KMS-11 (cell line): Measurements from ENCODE around the gene TPSB2.
"Not testable (repeated sequence)": the region's sequence is repeated elsewhere in the genome, so short reads cannot be mapped to it uniquely, and the experiment has no call there.

ENCODE experiments used
- H2AFZ ChIP-seq: fragments of 200-600 bp; sonication (generic); 2 replicates; pipeline ENCODE4 v1.6.1; 2016; ENCODE audit warnings: antibody characterized with exemption, mixed run types, low read depth
- H3K27ac ChIP-seq: fragments of 200-600 bp; sonication (generic); 2 replicates; pipeline ENCODE4 v1.6.1; 2016; ENCODE audit warnings: mild to moderate bottlenecking, mixed run types
- H3K27me3 ChIP-seq: fragments of 200-600 bp; sonication (generic); 2 replicates; pipeline ENCODE4 v1.6.1; 2017; ENCODE audit warnings: mild to moderate bottlenecking, low read depth, mixed run types, moderate library complexity; ENCODE audit not compliant: insufficient read depth
- H3K36me3 ChIP-seq: fragments of 200-600 bp; sonication (generic); 2 replicates; pipeline ENCODE4 v1.6.1; 2017; ENCODE audit warnings: mild to moderate bottlenecking, mixed run types; ENCODE audit not compliant: insufficient read depth
- H3K4me1 ChIP-seq: fragments of 200-600 bp; sonication (generic); 2 replicates; pipeline ENCODE4 v1.6.1; 2016; ENCODE audit warnings: mild to moderate bottlenecking, low read depth, mixed run types; ENCODE audit not compliant: poor library complexity, severe bottlenecking
- H3K4me2 ChIP-seq: fragments of 200-600 bp; sonication (generic); 2 replicates; pipeline ENCODE4 v1.7.0; 2016; ENCODE audit warnings: mild to moderate bottlenecking, mixed run types
- H3K4me3 ChIP-seq: fragments of 200-600 bp; sonication (generic); IDR thresholded peaks from 2 replicates; pipeline ENCODE4 v1.6.1; 2017; ENCODE audit warnings: low read depth, low read length, mixed read lengths; ENCODE audit not compliant: insufficient read depth
- H3K79me2 ChIP-seq: fragments of 200-600 bp; sonication (generic); 2 replicates; pipeline ENCODE4 v1.6.1; 2016; ENCODE audit warnings: low read depth, mixed run types; ENCODE audit not compliant: insufficient read depth
- H3K9ac ChIP-seq: fragments of 200-600 bp; sonication (generic); 2 replicates; pipeline ENCODE4 v1.6.1; 2016; ENCODE audit warnings: mild to moderate bottlenecking, mixed run types
- H4K20me1 ChIP-seq: fragments of 200-600 bp; sonication (generic); 2 replicates; pipeline ENCODE4 v1.6.1; 2016; ENCODE audit warnings: mild to moderate bottlenecking, mixed run types; ENCODE audit not compliant: insufficient read depth
- CTCF ChIP-seq: fragments of 200-600 bp; sonication (generic); conservative IDR thresholded peaks from 2 replicates; pipeline ENCODE4 v1.6.1; 2017; ENCODE audit warnings: low read depth, mild to moderate bottlenecking, antibody characterized with exemption, low read length, moderate library complexity, mixed read lengths

TPSB2 gene

GRCh38 chr16:1254821-1255220 lies 24.8 kb upstream of the TPSB2 start:
- not testable (repeated sequence) for H4K20me1 ChIP-seq, H2AFZ ChIP-seq, H3K4me1 ChIP-seq, H3K4me3 ChIP-seq, H3K79me2 ChIP-seq, H3K27ac ChIP-seq, H3K9ac ChIP-seq, H3K4me2 ChIP-seq, H3K36me3 ChIP-seq
- peaks cover 45% of the 10 kb centered on the region for H3K27me3 ChIP-seq

- not testable (repeated sequence) for H3K4me2 ChIP-seq, H3K9ac ChIP-seq, H3K27ac ChIP-seq, H3K4me1 ChIP-seq, H3K79me2 ChIP-seq, H3K4me3 ChIP-seq, H3K36me3 ChIP-seq, H4K20me1 ChIP-seq, H2AFZ ChIP-seq
- peaks cover 35% of the 10 kb centered on the region for H3K27me3 ChIP-seq
These were observed 23.8 kb upstream of the TPSB2 start for GRCh38 chr16:1253701-1254364.

GRCh38 chr16:1249031-1249755 lies 19.2 kb upstream of the TPSB2 start:
- not testable (repeated sequence) for H3K4me2 ChIP-seq, H4K20me1 ChIP-seq, H3K4me3 ChIP-seq, H3K36me3 ChIP-seq, H2AFZ ChIP-seq, H3K9ac ChIP-seq, H3K27ac ChIP-seq, H3K79me2 ChIP-seq, H3K4me1 ChIP-seq
- H3K27me3 ChIP-seq = peaks cover 36% of the 10 kb centered on the region

- not testable (repeated sequence) for H3K27ac ChIP-seq, H3K4me3 ChIP-seq, H2AFZ ChIP-seq
These were observed 18.0 kb upstream of the TPSB2 start for GRCh38 chr16:1247903-1248537.

GRCh38 chr16:1245452-1246020 lies 15.6 kb upstream of the TPSB2 start:
- Histone ChIP-seq H2AFZ (no peak overlapping the region), H3K27me3 (peaks cover 37% of the 10 kb centered on the region), H3K36me3 (no peaks in the 10 kb centered on the region), H3K4me1 (no peaks in the 10 kb centered on the region), H3K27ac (no peak overlapping the region), H4K20me1 (no peaks in the 10 kb centered on the region), H3K79me2 (no peaks in the 10 kb centered on the region), H3K4me2 (no peak overlapping the region), H3K4me3 (no peak overlapping the region), H3K9ac (no peak overlapping the region)
- TF ChIP-seq CTCF = no peak

More at GRCh38 chr16:1247903-1248537, 18.0 kb upstream of the TPSB2 start:
- not testable (repeated sequence) for H3K4me2 ChIP-seq, H4K20me1 ChIP-seq, H3K79me2 ChIP-seq, H3K9ac ChIP-seq, H3K4me1 ChIP-seq, H3K36me3 ChIP-seq
- peaks cover 42% of the 10 kb centered on the region for H3K27me3 ChIP-seq

- H3K36me3 ChIP-seq = no peaks in the 10 kb centered on the region
- H3K27me3 ChIP-seq = peaks cover 37% of the 10 kb centered on the region
- H3K4me2 ChIP-seq = no peak overlapping the region
- H2AFZ ChIP-seq = no peak overlapping the region
- H4K20me1 ChIP-seq = no peaks in the 10 kb centered on the region
- no peak for TF ChIP-seq CTCF
- no peaks in the 10 kb centered on the region for H3K4me1 ChIP-seq
- no peaks in the 10 kb centered on the region for H3K79me2 ChIP-seq
- H3K4me3 ChIP-seq = no peak overlapping the region
- no peak overlapping the region for H3K27ac ChIP-seq
- H3K9ac ChIP-seq = no peak overlapping the region
These were observed 14.9 kb upstream of the TPSB2 start for GRCh38 chr16:1244881-1245280.

- H3K4me2 ChIP-seq, H4K20me1 ChIP-seq, H3K9ac ChIP-seq, H3K79me2 ChIP-seq, H3K36me3 ChIP-seq, H2AFZ ChIP-seq, H3K4me3 ChIP-seq, H3K4me1 ChIP-seq, H3K27ac ChIP-seq: not testable (repeated sequence)
- peaks cover 40% of the 10 kb centered on the region for H3K27me3 ChIP-seq
These were observed 14.2 kb upstream of the TPSB2 start for GRCh38 chr16:1243907-1244850.
